ENCODE data around the gene CCDC188. TPM values are rescaled to one million over a fixed set of nuclear protein-coding genes. Genes with fewer than 3 reads are reported as not detected.

Gene CCDC188
- polyA plus RNA-seq (ENCODE audit: insufficient read length in 3 of 3), result 1 to 10 TPM in 2 of 3 donors, under 1 TPM in 1; 0.98 to 2.1 (median 1.5) TPM
- long read RNA-seq, donor 1, result 0 reads
- long read RNA-seq, donor 2, result 0 reads
- long read RNA-seq, donor 3, result 0 reads
- long read RNA-seq, donor 4, result 0 reads
- long read RNA-seq, donor 5, result 0 reads
- long read RNA-seq, donor 6, result 0 reads
- long read RNA-seq, donor 7, result 0 reads
- long read RNA-seq, donor 8, result 0 reads
- long read RNA-seq, donor 9, result 0 reads
- long read RNA-seq, donor 10, result 0 reads
- long read RNA-seq, donor 11, result 0 reads
- long read RNA-seq, donor 12, result 0 reads
- long read RNA-seq, donor 13, result 0 reads
- long read RNA-seq, donor 14, result 0 reads
- long read RNA-seq, donor 15, result 0 reads
- long read RNA-seq, donor 16, result 0 reads

- DNase-seq, result no peak
These were observed at the start of gene CCDC188 for GRCh38 chr22:20150381-20151275. TSS of gene CCDC188 (minus strand) at chr22:20151055. CDS start at chr22:20150986, 69 bp downstream.

GRCh38 chr22:20199906-20200305 is 49.1 kb upstream of the CCDC188 start:
- no peak for DNase-seq

GRCh38 chr22:20199413-20199842 is 48.6 kb upstream of the CCDC188 start:
- DNase-seq, result no peak

- DNase-seq, result peak; percentile 80
These were observed 47.9 kb upstream of the CCDC188 start for GRCh38 chr22:20198557-20199319.

- no peak for DNase-seq
These were observed 46.7 kb upstream of the CCDC188 start for GRCh38 chr22:20197407-20198030.

- no peak for DNase-seq
These were observed 45.4 kb upstream of the CCDC188 start for GRCh38 chr22:20196094-20196842.

GRCh38 chr22:20194681-20195593 is 44.1 kb upstream of the CCDC188 start:
- no peak for DNase-seq

GRCh38 chr22:20193761-20194494 is 43.1 kb upstream of the CCDC188 start:
- no peak for DNase-seq

GRCh38 chr22:20192972-20193760 is 42.3 kb upstream of the CCDC188 start:
- DNase-seq, result no peak

- DNase-seq, result no peak
These were observed 41.6 kb upstream of the CCDC188 start for GRCh38 chr22:20192293-20192971.

GRCh38 chr22:20191803-20192202 is 40.9 kb upstream of the CCDC188 start:
- no peak for DNase-seq

GRCh38 chr22:20191000-20191515 is 40.2 kb upstream of the CCDC188 start:
- no peak for DNase-seq

- no peak for DNase-seq
These were observed 37.7 kb upstream of the CCDC188 start for GRCh38 chr22:20188567-20188877.

- DNase-seq, result no peak
These were observed 37.1 kb upstream of the CCDC188 start for GRCh38 chr22:20187777-20188566.

GRCh38 chr22:20186871-20187546 is 36.2 kb upstream of the CCDC188 start:
- DNase-seq, result no peak
